B cell (primary cell): ENCODE data around the gene TFEB. TPM values are rescaled to one million over a fixed set of nuclear protein-coding genes. Genes with fewer than 3 reads are reported as not detected.
A peak's percentile ranks its signal among the peaks of the same experiment; 100 is the strongest.

Source experiments
- ATAC-seq: fragments of 200-7000 bp; cut with Tn5 transposase; one replicate; pipeline ENCODE4 v1.10.0; 2021; ENCODE audit warnings: low read depth, mild to moderate bottlenecking, moderate number of reproducible peaks, moderate library complexity
- CTCF ChIA-PET: fragments of 350-600 bp; sonication (Branson Sonifier 250); formaldehyde crosslinking; loops from one replicate; lab custom pipeline; 2021; ENCODE audit warnings: antibody characterized with exemption, inconsistent platforms; lab: Charles Lee
- POLR2A ChIA-PET: fragments of 350-600 bp; sonication (Branson Sonifier 250); formaldehyde crosslinking; loops from one replicate; lab custom pipeline; 2021; ENCODE audit warnings: antibody characterized with exemption; lab: Charles Lee
- DNase-seq: peaks from one replicate; pipeline ENCODE4 v3.0.0; 2013
- H2AFZ ChIP-seq: 2 replicates; pipeline ENCODE4 v1.6.1; 2012; ENCODE audit warnings: mild to moderate bottlenecking, low read depth, low read length; ENCODE audit not compliant: insufficient read depth, poor library complexity, severe bottlenecking
- H3K27ac ChIP-seq, 2 donors: 1 replicate in 1 of 2; 2 replicates in 1 of 2; pipeline ENCODE4 v1.5.1; 2012 to 2013; ENCODE audit warnings: low read length in 2 of 2, mild to moderate bottlenecking in 2 of 2, moderate library complexity in 1 of 2
- H3K27me3 ChIP-seq, 4 experiments: fragments of 200-600 bp in 1 of 4; sonication (generic) in 1 of 4; replicated peaks in 1 of 4; 1 replicate in 2 of 4; 2 replicates in 2 of 4; pipeline versions ENCODE4 v1.6.1 to v1.7.0; 2013 to 2016; ENCODE audit warnings: low read length in 3 of 4, mild to moderate bottlenecking in 2 of 4, mixed read lengths in 1 of 4, moderate library complexity in 1 of 4; ENCODE audit not compliant: insufficient read depth in 4 of 4, control insufficient read depth in 3 of 4; ENCODE audit errors: control extremely low read depth in 1 of 4
- H3K36me3 ChIP-seq, 2 experiments: replicated peaks in 1 of 2; 1 replicate in 1 of 2; 2 replicates in 1 of 2; pipeline versions ENCODE4 v1.6.1 to v1.7.1; 2013; ENCODE audit warnings: low read length in 1 of 2; ENCODE audit not compliant: insufficient read depth in 2 of 2, control insufficient read depth in 1 of 2; ENCODE audit errors: control extremely low read depth in 1 of 2, extremely low read depth in 1 of 2
- H3K4me1 ChIP-seq, 2 donors: fragments of 200-600 bp in 1 of 2; sonication (generic) in 1 of 2; 1 replicate in 1 of 2; 2 replicates in 1 of 2; pipeline versions ENCODE4 v1.5.1 to v1.6.1; 2013 to 2017; ENCODE audit warnings: low read length in 2 of 2; ENCODE audit not compliant: control insufficient read depth in 2 of 2, insufficient read depth in 2 of 2
- H3K4me2 ChIP-seq: replicated peaks from 2 replicates; pipeline ENCODE3; 2012; ENCODE audit warnings: mild to moderate bottlenecking, low read depth, low read length; ENCODE audit not compliant: poor library complexity, severe bottlenecking
- H3K4me3 ChIP-seq, 5 experiments: fragments of 200-600 bp in 1 of 5; sonication (generic) in 1 of 5; 1 replicate in 3 of 5; 2 replicates in 2 of 5; pipeline versions ENCODE4 v1.5.1 to v1.7.0; 2011 to 2016; ENCODE audit warnings: low read length in 4 of 5, mild to moderate bottlenecking in 4 of 5, low read depth in 2 of 5, control low read depth in 1 of 5, moderate library complexity in 1 of 5; ENCODE audit not compliant: insufficient read depth in 1 of 5; ENCODE audit errors: control extremely low read depth in 1 of 5, extremely low read depth in 1 of 5
- H3K79me2 ChIP-seq: fragments of 200-600 bp; sonication (generic); one replicate; pipeline ENCODE4 v1.6.0; 2016; ENCODE audit warnings: low read length; ENCODE audit not compliant: control insufficient read depth, insufficient read depth
- H3K9ac ChIP-seq: fragments of 200-600 bp; sonication (generic); 2 replicates; pipeline ENCODE4 v1.6.1; 2017; ENCODE audit warnings: mild to moderate bottlenecking, low read length, moderate library complexity
- H3K9me3 ChIP-seq, 3 donors: one replicate each; pipeline versions ENCODE4 v1.6.1 to v1.7.1; 2013; ENCODE audit warnings: low read length in 2 of 3; ENCODE audit not compliant: control insufficient read depth in 2 of 3, insufficient read depth in 1 of 3; ENCODE audit errors: control extremely low read depth in 1 of 3
- H4K20me1 ChIP-seq: 2 replicates; pipeline ENCODE4 v1.6.0; 2012; ENCODE audit warnings: mild to moderate bottlenecking, low read length; ENCODE audit not compliant: insufficient read depth, control insufficient read depth, poor library complexity, severe bottlenecking
- H3K27ac Mint-ChIP-seq: one replicate; pipeline ENCODE4 v1.8.0; 2021; ENCODE audit warnings: mixed read lengths
- H3K27me3 Mint-ChIP-seq: one replicate; pipeline ENCODE4 v1.8.0; 2021; ENCODE audit warnings: mixed read lengths
- H3K4me1 Mint-ChIP-seq: one replicate; pipeline ENCODE4 v1.8.0; 2021; ENCODE audit warnings: mixed read lengths
- H3K4me3 Mint-ChIP-seq: one replicate; pipeline ENCODE4 v1.8.0; 2021; ENCODE audit warnings: mixed read lengths
- H3K9me3 Mint-ChIP-seq: one replicate; pipeline ENCODE4 v1.8.0; 2022; ENCODE audit warnings: mixed read lengths; ENCODE audit not compliant: insufficient read depth
- EZH2 ChIP-seq: IDR thresholded peaks from 2 replicates; pipeline ENCODE4 v1.6.1; 2012; ENCODE audit warnings: borderline replicate concordance, low read depth, mild to moderate bottlenecking, moderate library complexity, low read length; ENCODE audit not compliant: insufficient read depth, poor library complexity, severe bottlenecking
- WGBS: methylation state at CpG from one replicate; pipeline ENCODE4 v1.1.5; 2013; ENCODE audit warnings: missing lambda C conversion rate; ENCODE audit not compliant: insufficient coverage; 5-methylcytosine and 5-hydroxymethylcytosine counted together
- intact Hi-C: fragments of 100-400 bp; cut with micrococcal nuclease; formaldehyde crosslinking; loops from one replicate; pipeline ENCODE4 v1.10.0; 2022
- polyA plus RNA-seq: library from polyadenylated mRNA; depleted of rRNA; stranded (reverse); fragments of >200 nt; gene quantifications from 2 replicates; pipeline ENCODE4 v1.2.3, GENCODE V29; 2012
- total RNA-seq, 2 donors: library from RNA; stranded (reverse); fragments of 120-200 nt in 1 of 2; gene quantifications; 1 replicate in 1 of 2; 2 replicates in 1 of 2; pipeline versions ENCODE4 v1.2.3 to v1.2.4, GENCODE V29; 2013 to 2022
- TF ChIP-seq, protein P1 (sequence below): fragments of 200-600 bp; IDR thresholded peaks from one replicate; pipeline ENCODE4 v1.8.0; 2022; ENCODE audit warnings: antibody characterized with exemption, mild to moderate bottlenecking

TFEB gene
- total and polyA plus RNA-seq, 2 donors (not counting 1 experiment from before 2014, with no cell fraction given), result 113 to 148 TPM

DNA sequence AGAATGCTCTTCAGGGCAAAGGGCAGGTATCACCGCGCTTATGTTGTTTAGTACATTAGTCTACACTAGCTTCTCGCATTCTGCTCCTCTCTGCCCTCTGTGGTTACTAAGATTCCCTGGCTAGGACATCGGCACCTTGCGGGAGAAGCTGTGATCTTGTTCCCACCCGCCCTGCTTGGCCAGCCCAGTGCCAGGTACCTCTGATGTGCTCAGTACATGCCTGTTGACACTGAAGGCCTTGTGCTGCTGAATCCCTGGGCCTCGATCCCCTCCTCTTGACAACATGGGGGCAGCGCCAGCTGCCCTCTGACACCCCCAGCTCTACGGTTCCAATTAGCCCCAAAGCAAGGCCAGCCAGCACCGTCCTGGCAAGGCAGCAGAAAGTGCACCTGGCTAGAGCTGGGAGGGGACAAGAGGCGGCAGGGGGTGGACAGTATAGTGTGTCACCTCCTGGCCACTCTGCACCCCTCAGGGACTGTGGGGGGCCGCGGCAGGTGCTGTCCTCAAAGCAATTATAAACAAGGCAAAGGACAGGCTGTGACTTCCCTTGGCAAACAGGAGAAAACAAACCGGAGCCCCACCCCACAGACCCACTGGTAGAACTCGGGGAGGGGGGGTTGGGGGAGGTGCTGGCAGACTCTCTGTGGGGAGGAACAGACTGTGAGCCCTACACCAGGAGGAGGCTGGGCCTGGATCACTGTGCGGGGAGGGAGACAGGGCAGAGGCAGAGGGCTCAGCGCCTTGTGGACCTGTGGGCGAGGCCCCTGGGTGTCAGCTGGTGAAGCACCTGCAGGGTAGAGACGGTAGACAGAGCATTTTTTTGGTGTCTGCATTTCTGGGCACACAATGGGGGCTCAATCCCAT, 7.1 kb downstream of the TFEB start:
- peaks cover 0 to 13% of the 10 kb centered on the region in 2 experiments for H3K36me3 ChIP-seq
- POLR2A ChIA-PET, result interaction anchor here (0.9 to 9.4 kb wide), 4 partner anchors 11 to 45 kb away, joined by 5 to 342 read pairs (median 7); no protein-coding TSS in a partner anchor
- no peaks in the 10 kb centered on the region for H3K9me3 ChIP-seq
- ATAC-seq, result peak; percentile 35
- peak; percentile 63 for DNase-seq
- intact Hi-C loops, result loop anchor here (10.0 kb wide), 1 partner anchor 296 kb away; no protein-coding TSS in a partner anchor
- peak overlapping the region; percentile 93 for H3K4me3 Mint-ChIP-seq
- CTCF ChIA-PET, result interaction anchor here (1.2 to 9.1 kb wide), 5 partner anchors 9 to 45 kb away, joined by 3 to 176 read pairs (median 5); no protein-coding TSS in a partner anchor
- peak overlapping the region in 4 of 5 experiments; percentile 16 to 89 (median 53) for H3K4me3 ChIP-seq
- no peak for TF ChIP-seq EZH2
- TF ChIP-seq, protein P1, sequence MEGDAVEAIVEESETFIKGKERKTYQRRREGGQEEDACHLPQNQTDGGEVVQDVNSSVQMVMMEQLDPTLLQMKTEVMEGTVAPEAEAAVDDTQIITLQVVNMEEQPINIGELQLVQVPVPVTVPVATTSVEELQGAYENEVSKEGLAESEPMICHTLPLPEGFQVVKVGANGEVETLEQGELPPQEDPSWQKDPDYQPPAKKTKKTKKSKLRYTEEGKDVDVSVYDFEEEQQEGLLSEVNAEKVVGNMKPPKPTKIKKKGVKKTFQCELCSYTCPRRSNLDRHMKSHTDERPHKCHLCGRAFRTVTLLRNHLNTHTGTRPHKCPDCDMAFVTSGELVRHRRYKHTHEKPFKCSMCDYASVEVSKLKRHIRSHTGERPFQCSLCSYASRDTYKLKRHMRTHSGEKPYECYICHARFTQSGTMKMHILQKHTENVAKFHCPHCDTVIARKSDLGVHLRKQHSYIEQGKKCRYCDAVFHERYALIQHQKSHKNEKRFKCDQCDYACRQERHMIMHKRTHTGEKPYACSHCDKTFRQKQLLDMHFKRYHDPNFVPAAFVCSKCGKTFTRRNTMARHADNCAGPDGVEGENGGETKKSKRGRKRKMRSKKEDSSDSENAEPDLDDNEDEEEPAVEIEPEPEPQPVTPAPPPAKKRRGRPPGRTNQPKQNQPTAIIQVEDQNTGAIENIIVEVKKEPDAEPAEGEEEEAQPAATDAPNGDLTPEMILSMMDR, result no peak
- peak overlapping the region; percentile 94 for H3K27ac Mint-ChIP-seq
- no peaks in the 10 kb centered on the region for H3K27me3 Mint-ChIP-seq
- H3K27ac ChIP-seq, result peak overlapping the region; percentile 87 to 93
- H3K27me3 ChIP-seq, result no peaks in the 10 kb centered on the region
- H3K4me2 ChIP-seq, result peak overlapping the region; percentile 90
- H2AFZ ChIP-seq, result no peak overlapping the region
- H3K9ac ChIP-seq, result peak overlapping the region; percentile 78
- H3K4me1 Mint-ChIP-seq, result peaks cover 92% of the 10 kb centered on the region
- WGBS, result 83% methylated on average over 10 of the region's 19 CpGs
- peaks cover 8% of the 10 kb centered on the region for H4K20me1 ChIP-seq
- no peaks in the 10 kb centered on the region for H3K9me3 Mint-ChIP-seq
- peaks cover 89 to 97% of the 10 kb centered on the region in 2 donors for H3K4me1 ChIP-seq
- peaks cover 99% of the 10 kb centered on the region for H3K79me2 ChIP-seq
